GM12878 (cell line): ENCODE data around the gene SLC2A4. TPM values are rescaled to one million over a fixed set of nuclear protein-coding genes. Genes with fewer than 3 reads are reported as not detected.
A peak's percentile ranks its signal among the peaks of the same experiment; 100 is the strongest.

Experiments
- BHLHE40 ChIP-seq, 2 experiments: fragments of 450-650 bp in 1 of 2; IDR thresholded peaks; 2 replicates each; pipeline ENCODE4 v1.6.1; 2011 to 2017; ENCODE audit warnings: low read depth in 2 of 2, borderline replicate concordance in 1 of 2, improper control_type of control experiment in 1 of 2, low read length in 1 of 2, mild to moderate bottlenecking in 1 of 2
- BMI1 ChIP-seq: fragments of 450-650 bp; IDR thresholded peaks from 2 replicates; pipeline ENCODE4 v1.6.1; 2016; ENCODE audit warnings: mild to moderate bottlenecking, moderate library complexity, borderline replicate concordance
- DPF2 ChIP-seq: fragments of 450-650 bp; IDR thresholded peaks from 2 replicates; pipeline ENCODE4 v1.6.1; 2017; ENCODE audit warnings: mild to moderate bottlenecking
- E2F8 ChIP-seq: fragments of 450-650 bp; IDR thresholded peaks from 2 replicates; pipeline ENCODE4 v1.6.1; 2018; ENCODE audit warnings: mild to moderate bottlenecking, low read depth, moderate library complexity; ENCODE audit not compliant: partially characterized antibody
- E4F1 ChIP-seq: fragments of 450-650 bp; IDR thresholded peaks from 2 replicates; pipeline ENCODE4 v1.6.1; 2018; ENCODE audit warnings: borderline replicate concordance, mild to moderate bottlenecking; ENCODE audit not compliant: partially characterized antibody
- HSF1 ChIP-seq: fragments of 150-350 bp; IDR thresholded peaks from 2 replicates; pipeline ENCODE4 v1.6.1; 2014; ENCODE audit warnings: mild to moderate bottlenecking, low read depth, low read length
- KAT2A ChIP-seq: conservative IDR thresholded peaks from 2 replicates; pipeline ENCODE4 v1.6.1; 2011; ENCODE audit warnings: low read depth, low read length; ENCODE audit not compliant: control insufficient read depth
- MEF2A ChIP-seq: IDR thresholded peaks from 2 replicates; pipeline ENCODE4 v1.6.1; 2011; ENCODE audit warnings: low read depth, mild to moderate bottlenecking, low read length, moderate library complexity; ENCODE audit not compliant: insufficient read depth
- RAD51 ChIP-seq: fragments of 450-650 bp; IDR thresholded peaks from 2 replicates; pipeline ENCODE4 v1.6.1; 2016; ENCODE audit warnings: moderate library complexity, mild to moderate bottlenecking, inconsistent platforms
- STAT3 ChIP-seq: IDR thresholded peaks from 2 replicates; pipeline ENCODE4 v1.6.1; 2011; ENCODE audit warnings: low read depth, low read length, improper control_type of control experiment
- TARDBP ChIP-seq: IDR thresholded peaks from 2 replicates; pipeline ENCODE4 v1.6.1; 2016; ENCODE audit warnings: borderline replicate concordance
- ZNF24 ChIP-seq: fragments of 450-650 bp; IDR thresholded peaks from 2 replicates; pipeline ENCODE4 v1.6.1; 2017; ENCODE audit warnings: antibody characterized with exemption, mild to moderate bottlenecking
- polyA plus RNA-seq, 11 experiments: library from polyadenylated mRNA; depleted of rRNA in 4 of 11; unstranded in 6 of 11; stranded (reverse) in 5 of 11; fragments of >200 nt; fragmentation: Nextera tagmentation in 4 of 11; fragmentation: Illumina TruSeq in 1 of 11; extraction: Ambion mirVana in 4 of 11; extraction: Trizol in 1 of 11; gene quantifications; 1 replicate in 1 of 11; 2 replicates in 10 of 11; pipeline versions ENCODE4 v1.2.1 to v1.2.3, GENCODE V29; 2011 to 2016; ENCODE audit warnings: inconsistent platforms in 2 of 11, missing spikeins in 2 of 11, low read depth in 1 of 11
- total RNA-seq, 4 experiments: library from RNA; depleted of rRNA in 3 of 4; stranded (reverse); fragments of >200 nt in 3 of 4; fragmentation: Illumina TruSeq in 1 of 4; extraction: Trizol in 1 of 4; gene quantifications; 2 replicates each; pipeline versions ENCODE4 v1.2.1 to v1.2.3, GENCODE V29; 2013 to 2021
- TF ChIP-seq, protein P1 (sequence below): fragments of 450-650 bp; IDR thresholded peaks from 2 replicates; pipeline ENCODE4 v1.6.1; 2016; ENCODE audit warnings: mild to moderate bottlenecking
- TF ChIP-seq, protein P2 (sequence below): fragments of 450-650 bp; IDR thresholded peaks from 2 replicates; pipeline ENCODE4 v1.6.1; 2017; ENCODE audit warnings: mild to moderate bottlenecking, moderate library complexity

SLC2A4 gene
- total and polyA plus RNA-seq, 10 of the 15 experiments (the other 5 are each of a cell fraction or from before 2014, with no cell fraction given), result 0.03 to 0.23 (median 0.04) TPM; not detected in 4

DNA sequence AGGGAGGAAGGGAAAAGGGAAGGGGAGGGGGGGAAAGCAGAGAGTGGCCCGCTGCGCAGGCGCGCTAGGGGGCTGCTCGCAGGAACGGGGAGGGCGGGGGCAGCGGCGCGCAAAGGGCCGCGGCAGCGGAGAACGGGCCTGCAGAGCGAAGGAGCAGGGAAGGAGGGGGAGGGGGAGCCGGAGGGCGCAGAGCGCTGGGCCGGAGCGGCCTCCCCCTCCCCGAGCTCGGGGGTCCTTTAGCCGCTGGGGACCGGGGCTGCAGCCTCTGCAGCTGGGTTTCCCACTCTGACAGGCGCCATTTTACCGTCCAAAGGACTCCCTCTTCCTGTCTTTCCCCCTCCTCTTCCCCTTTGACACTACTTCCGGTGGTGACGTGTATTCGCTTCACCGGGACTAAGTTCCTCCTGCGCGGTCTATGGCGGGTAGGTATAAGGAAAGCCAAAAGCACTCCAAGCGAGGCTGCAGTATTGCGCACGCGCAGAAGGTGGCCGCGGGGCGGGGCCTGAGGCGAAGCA lies 29.8 kb upstream of the SLC2A4 start, which contains the start of gene CTDNEP1 (continued):
- TF ChIP-seq MEF2A, result no peak
- TF ChIP-seq ZNF24, result no peak
- TF ChIP-seq DPF2, result no peak
- no peak for TF ChIP-seq TARDBP
- no peak for TF ChIP-seq STAT3
- peak; percentile 39 for TF ChIP-seq E4F1
- TF ChIP-seq, protein P1, sequence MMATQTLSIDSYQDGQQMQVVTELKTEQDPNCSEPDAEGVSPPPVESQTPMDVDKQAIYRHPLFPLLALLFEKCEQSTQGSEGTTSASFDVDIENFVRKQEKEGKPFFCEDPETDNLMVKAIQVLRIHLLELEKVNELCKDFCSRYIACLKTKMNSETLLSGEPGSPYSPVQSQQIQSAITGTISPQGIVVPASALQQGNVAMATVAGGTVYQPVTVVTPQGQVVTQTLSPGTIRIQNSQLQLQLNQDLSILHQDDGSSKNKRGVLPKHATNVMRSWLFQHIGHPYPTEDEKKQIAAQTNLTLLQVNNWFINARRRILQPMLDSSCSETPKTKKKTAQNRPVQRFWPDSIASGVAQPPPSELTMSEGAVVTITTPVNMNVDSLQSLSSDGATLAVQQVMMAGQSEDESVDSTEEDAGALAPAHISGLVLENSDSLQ, result peak; percentile 65; the same call in 1 of the 2 replicates
- no peak for TF ChIP-seq RAD51
- TF ChIP-seq, protein P2, sequence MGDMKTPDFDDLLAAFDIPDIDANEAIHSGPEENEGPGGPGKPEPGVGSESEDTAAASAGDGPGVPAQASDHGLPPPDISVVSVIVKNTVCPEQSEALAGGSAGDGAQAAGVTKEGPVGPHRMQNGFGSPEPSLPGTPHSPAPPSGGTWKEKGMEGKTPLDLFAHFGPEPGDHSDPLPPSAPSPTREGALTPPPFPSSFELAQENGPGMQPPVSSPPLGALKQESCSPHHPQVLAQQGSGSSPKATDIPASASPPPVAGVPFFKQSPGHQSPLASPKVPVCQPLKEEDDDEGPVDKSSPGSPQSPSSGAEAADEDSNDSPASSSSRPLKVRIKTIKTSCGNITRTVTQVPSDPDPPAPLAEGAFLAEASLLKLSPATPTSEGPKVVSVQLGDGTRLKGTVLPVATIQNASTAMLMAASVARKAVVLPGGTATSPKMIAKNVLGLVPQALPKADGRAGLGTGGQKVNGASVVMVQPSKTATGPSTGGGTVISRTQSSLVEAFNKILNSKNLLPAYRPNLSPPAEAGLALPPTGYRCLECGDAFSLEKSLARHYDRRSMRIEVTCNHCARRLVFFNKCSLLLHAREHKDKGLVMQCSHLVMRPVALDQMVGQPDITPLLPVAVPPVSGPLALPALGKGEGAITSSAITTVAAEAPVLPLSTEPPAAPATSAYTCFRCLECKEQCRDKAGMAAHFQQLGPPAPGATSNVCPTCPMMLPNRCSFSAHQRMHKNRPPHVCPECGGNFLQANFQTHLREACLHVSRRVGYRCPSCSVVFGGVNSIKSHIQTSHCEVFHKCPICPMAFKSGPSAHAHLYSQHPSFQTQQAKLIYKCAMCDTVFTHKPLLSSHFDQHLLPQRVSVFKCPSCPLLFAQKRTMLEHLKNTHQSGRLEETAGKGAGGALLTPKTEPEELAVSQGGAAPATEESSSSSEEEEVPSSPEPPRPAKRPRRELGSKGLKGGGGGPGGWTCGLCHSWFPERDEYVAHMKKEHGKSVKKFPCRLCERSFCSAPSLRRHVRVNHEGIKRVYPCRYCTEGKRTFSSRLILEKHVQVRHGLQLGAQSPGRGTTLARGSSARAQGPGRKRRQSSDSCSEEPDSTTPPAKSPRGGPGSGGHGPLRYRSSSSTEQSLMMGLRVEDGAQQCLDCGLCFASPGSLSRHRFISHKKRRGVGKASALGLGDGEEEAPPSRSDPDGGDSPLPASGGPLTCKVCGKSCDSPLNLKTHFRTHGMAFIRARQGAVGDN, result no peak
- TF ChIP-seq BHLHE40 (IDR thresholded peaks at IDR 0.05; ENCODE audit: borderline replicate concordance in 1 of 2, low read depth in 2 of 2, low read length in 1 of 2), result no peak
- TF ChIP-seq E2F8, result no peak
- TF ChIP-seq BMI1, result no peak
- TF ChIP-seq KAT2A, result no peak
- no peak for TF ChIP-seq HSF1
